Tibial artery (tissue), 4 donors: ENCODE measurements around the gene ZYG11A.
"Not testable (repeated sequence)": the region's sequence is repeated elsewhere in the genome, so short reads cannot be mapped to it uniquely, and the experiment has no call there.

Experiments
- DNase-seq, 2 donors: peaks; one replicate each; pipeline ENCODE4 v3.0.0-alpha.2; 2019
- H3K27ac ChIP-seq, 2 donors: fragments of 200-600 bp; sonication (generic) in 1 of 2; 1 replicate in 1 of 2; 2 replicates in 1 of 2; pipeline ENCODE4 v1.5.1; 2018 to 2019; ENCODE audit warnings: mild to moderate bottlenecking in 1 of 2
- H3K27me3 ChIP-seq, 2 donors: fragments of 200-600 bp; sonication (generic) in 1 of 2; one replicate each; pipeline versions ENCODE4 v1.5.1 to v1.6.0; 2016 to 2019
- H3K36me3 ChIP-seq, 3 donors: fragments of 200-600 bp; sonication (generic) in 2 of 3; one replicate each; pipeline ENCODE4 v1.5.1; 2016 to 2019; ENCODE audit warnings: mild to moderate bottlenecking in 2 of 3
- H3K4me1 ChIP-seq, 4 donors: fragments of 200-600 bp; sonication (generic) in 2 of 4; 1 replicate in 3 of 4; 2 replicates in 1 of 4; pipeline ENCODE4 v1.5.1; 2016 to 2019
- H3K4me3 ChIP-seq, 2 donors: fragments of 200-600 bp; sonication (generic) in 1 of 2; 1 replicate in 1 of 2; 2 replicates in 1 of 2; pipeline ENCODE4 v1.5.1; 2018 to 2019; ENCODE audit warnings: mild to moderate bottlenecking in 2 of 2
- H3K9me3 ChIP-seq, 3 donors: fragments of 200-600 bp; sonication (generic) in 1 of 3; one replicate each; pipeline ENCODE4 v1.5.1; 2016 to 2019
- intact Hi-C: fragments of 100-400 bp; cut with DNase I; formaldehyde crosslinking; loops from one replicate; pipeline ENCODE4 v1.15.0; 2023; ENCODE audit warnings: low total_unique reads
- TF ChIP-seq, protein P1 (sequence below), 2 experiments: fragments of 200-600 bp in 1 of 2; fragments of 450-650 bp in 1 of 2; IDR thresholded peaks; one replicate each; pipeline ENCODE4 v1.5.1; 2017 to 2019; ENCODE audit warnings: antibody characterized with exemption in 2 of 2, mild to moderate bottlenecking in 1 of 2, moderate library complexity in 1 of 2

Gene ZYG11A

DNA sequence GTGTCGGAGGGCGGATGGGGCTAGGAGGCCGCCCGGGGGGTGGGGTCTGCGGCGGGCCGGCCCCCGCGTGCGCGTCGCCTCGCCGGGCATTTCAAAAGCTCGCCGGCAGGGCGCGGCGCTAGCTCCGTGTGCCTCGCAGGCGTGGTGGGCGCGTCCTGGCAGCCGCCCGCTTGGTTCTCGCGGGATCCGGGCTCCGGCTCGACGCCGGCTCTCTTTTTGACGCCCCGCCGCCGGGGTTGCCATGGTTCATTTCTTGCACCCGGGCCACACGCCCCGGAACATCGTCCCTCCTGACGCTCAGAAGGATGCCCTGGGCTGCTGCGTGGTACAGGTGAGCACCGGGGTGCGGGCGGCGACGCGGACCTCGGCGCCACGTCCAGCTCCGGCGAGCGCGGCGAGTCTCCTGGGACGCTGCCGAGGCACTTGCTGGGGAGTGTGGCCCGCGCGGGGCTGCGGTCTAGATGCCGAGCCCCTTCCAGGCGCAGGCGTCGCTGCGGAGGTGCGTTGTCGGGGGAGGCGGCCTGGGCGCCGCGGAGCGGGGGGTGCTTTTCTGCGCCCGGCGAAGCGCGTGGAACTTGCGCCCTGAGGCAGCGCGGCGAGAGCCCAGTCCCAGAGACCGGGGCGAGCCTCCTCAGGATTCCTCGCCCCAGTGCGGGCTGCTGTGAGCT is at the start of gene ZYG11A:
Gene ZYG11A, plus strand, starts transcription at position 118 of the 668 bp plus-strand sequence. Its CDS starts 124 bp downstream, at position 242.
- Histone ChIP-seq H3K4me1 (peaks cover 0 to 15% (median 10%) of the 10 kb centered on the region in 4 donors), H3K4me3 (peak within 1 kb of the TSS; percentile 31 to 46), H3K27ac (no peak within 1 kb of the TSS), H3K9me3 (no peaks in the 10 kb centered on the region), H3K36me3 (no peaks in the 10 kb centered on the region), H3K27me3 (peaks cover 0 to 47% of the 10 kb centered on the region in 2 donors)
- DNase-seq, result no peak
- intact Hi-C loops, result no loop called here
- TF ChIP-seq, protein P1, sequence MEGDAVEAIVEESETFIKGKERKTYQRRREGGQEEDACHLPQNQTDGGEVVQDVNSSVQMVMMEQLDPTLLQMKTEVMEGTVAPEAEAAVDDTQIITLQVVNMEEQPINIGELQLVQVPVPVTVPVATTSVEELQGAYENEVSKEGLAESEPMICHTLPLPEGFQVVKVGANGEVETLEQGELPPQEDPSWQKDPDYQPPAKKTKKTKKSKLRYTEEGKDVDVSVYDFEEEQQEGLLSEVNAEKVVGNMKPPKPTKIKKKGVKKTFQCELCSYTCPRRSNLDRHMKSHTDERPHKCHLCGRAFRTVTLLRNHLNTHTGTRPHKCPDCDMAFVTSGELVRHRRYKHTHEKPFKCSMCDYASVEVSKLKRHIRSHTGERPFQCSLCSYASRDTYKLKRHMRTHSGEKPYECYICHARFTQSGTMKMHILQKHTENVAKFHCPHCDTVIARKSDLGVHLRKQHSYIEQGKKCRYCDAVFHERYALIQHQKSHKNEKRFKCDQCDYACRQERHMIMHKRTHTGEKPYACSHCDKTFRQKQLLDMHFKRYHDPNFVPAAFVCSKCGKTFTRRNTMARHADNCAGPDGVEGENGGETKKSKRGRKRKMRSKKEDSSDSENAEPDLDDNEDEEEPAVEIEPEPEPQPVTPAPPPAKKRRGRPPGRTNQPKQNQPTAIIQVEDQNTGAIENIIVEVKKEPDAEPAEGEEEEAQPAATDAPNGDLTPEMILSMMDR (IDR thresholded peaks at IDR 0.05), result peak in 1 of 2 experiments; percentile 11

DNA sequence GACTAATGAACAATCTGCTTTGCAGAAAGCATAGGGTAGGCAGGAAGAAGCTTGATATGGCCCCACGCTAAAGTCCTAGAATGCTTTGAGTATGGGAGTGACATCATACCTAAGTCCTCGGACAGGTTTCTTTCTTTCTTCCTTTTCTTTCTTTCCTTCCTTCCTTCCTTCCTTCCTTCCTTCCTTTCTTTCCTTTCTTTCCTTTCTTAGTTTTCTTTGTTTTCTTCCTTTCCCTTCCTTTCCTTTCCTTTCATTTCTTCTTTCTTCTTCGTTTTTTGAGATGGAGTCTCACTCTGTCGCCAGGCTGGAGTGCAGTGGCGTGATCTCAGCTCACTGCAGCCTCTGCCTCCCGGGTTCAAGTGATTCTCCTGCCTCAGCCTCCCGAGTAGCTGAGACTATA is 48.8 kb upstream of the ZYG11A start:
- DNase-seq, H3K9me3 ChIP-seq, H3K27ac ChIP-seq, H3K27me3 ChIP-seq, H3K4me3 ChIP-seq, intact Hi-C loops, H3K4me1 ChIP-seq: not testable (repeated sequence)
- peaks cover 25 to 60% (median 46%) of the 10 kb centered on the region in 3 donors for H3K36me3 ChIP-seq

DNA sequence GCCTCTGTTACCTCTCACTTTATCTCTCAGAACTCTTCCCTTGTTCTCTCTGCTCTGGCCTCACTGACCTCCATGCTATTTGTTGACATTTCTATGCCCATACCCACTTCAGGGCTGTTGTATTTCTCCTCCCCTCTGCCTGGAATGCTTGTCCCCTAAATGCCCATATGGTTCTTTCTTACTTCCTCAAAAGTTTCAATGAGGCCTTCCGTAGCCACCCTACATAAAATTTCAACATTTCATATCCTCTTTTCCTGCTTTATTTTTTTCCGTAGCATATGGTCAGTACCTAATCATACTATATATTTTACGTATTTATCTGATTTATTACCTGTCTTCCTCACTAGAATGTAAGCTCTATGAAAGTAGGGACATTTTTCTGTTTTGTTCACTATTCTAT is 47.1 kb upstream of the ZYG11A start:
- Histone ChIP-seq H3K27ac (no peak overlapping the region), H3K4me3 (no peak overlapping the region), H3K36me3 (peaks cover 25 to 59% (median 39%) of the 10 kb centered on the region in 3 donors), H3K4me1 (no peaks in the 10 kb centered on the region), H3K27me3 (no peaks in the 10 kb centered on the region), H3K9me3 (no peaks in the 10 kb centered on the region)
- no peak for DNase-seq
- TF ChIP-seq, protein P1 (IDR thresholded peaks at IDR 0.05), result no peak
- intact Hi-C loops, result no loop called here

DNA sequence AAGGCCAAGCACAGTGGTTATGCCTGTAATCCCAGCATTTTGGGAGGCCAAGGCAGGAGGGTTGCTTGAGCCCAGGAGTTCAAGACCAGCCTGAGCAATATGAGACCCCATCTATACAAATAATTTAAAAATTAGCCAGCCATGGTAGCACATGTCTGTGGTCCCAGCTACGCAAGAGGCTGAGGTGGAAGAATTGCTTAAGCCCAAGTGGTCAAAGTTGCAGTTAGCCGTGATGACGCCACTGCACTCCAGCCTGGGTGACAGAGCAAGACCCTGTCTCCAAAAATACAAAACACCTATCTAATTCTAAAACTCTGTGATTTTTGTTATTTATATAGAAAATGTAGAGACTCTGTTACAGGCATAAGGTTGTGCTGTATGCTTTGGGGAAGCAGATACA is 44.2 kb upstream of the ZYG11A start:
- no peaks in the 10 kb centered on the region for H3K4me1 ChIP-seq
- H3K27me3 ChIP-seq, result no peaks in the 10 kb centered on the region
- no peak overlapping the region for H3K27ac ChIP-seq
- H3K4me3 ChIP-seq, result no peak overlapping the region
- TF ChIP-seq, protein P1 (IDR thresholded peaks at IDR 0.05), result no peak
- no peaks in the 10 kb centered on the region for H3K9me3 ChIP-seq
- no peak for DNase-seq
- intact Hi-C loops, result no loop called here
- peaks cover 33 to 59% (median 38%) of the 10 kb centered on the region in 3 donors for H3K36me3 ChIP-seq

DNA sequence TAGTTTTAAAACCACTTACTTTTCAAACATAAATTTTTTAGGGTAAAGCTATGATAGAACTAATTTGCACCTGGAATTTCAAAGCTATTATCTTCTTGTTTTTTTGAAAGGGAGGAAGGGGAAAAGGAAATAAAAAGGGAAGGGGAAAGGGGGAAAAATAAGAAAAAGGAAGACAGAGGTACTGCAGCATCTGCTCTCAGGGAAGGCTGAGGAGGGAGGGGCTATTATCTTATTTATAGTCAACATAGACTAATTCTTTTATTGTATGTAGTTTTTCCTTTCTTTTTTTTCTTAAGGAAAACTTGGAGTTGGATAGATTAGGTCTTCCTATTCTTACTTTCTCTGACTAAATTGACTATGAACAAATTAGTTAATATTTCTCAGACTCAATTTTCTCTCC is 41.5 kb upstream of the ZYG11A start:
- DNase-seq, result no peak
- intact Hi-C loops, result no loop called here
- Histone ChIP-seq H3K27me3 (no peaks in the 10 kb centered on the region), H3K4me3 (no peak overlapping the region), H3K36me3 (peaks cover 44 to 61% (median 45%) of the 10 kb centered on the region in 3 donors), H3K9me3 (no peaks in the 10 kb centered on the region), H3K4me1 (no peaks in the 10 kb centered on the region), H3K27ac (no peak overlapping the region)
- TF ChIP-seq, protein P1 (IDR thresholded peaks at IDR 0.05), result no peak

DNA sequence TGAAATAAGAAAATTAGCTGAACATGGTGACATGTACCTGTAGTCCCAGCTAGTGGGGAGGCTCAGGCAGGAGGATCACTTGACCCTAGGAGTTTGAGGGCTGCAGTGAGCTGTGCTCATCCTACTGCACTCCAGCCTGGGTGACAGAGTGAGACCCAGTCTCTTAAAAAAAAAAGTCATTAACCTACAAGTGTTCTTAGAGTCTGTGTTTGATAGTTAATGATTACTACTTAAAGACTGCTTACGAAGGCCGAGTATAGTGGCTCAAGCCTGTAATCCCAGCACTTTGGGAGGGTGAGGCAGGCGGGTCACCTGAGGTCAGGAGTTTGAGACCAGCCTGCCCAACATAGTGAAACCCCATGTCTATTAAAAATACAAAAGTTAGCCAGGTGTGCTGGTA is 38.5 kb upstream of the ZYG11A start:
- H3K27me3 ChIP-seq, H3K4me1 ChIP-seq, H3K4me3 ChIP-seq, H3K9me3 ChIP-seq, intact Hi-C loops, DNase-seq, H3K27ac ChIP-seq: not testable (repeated sequence)
- peaks cover 32 to 58% (median 46%) of the 10 kb centered on the region in 3 donors for H3K36me3 ChIP-seq
